ENCODE measurements around the gene OSBPL10.

DNA sequence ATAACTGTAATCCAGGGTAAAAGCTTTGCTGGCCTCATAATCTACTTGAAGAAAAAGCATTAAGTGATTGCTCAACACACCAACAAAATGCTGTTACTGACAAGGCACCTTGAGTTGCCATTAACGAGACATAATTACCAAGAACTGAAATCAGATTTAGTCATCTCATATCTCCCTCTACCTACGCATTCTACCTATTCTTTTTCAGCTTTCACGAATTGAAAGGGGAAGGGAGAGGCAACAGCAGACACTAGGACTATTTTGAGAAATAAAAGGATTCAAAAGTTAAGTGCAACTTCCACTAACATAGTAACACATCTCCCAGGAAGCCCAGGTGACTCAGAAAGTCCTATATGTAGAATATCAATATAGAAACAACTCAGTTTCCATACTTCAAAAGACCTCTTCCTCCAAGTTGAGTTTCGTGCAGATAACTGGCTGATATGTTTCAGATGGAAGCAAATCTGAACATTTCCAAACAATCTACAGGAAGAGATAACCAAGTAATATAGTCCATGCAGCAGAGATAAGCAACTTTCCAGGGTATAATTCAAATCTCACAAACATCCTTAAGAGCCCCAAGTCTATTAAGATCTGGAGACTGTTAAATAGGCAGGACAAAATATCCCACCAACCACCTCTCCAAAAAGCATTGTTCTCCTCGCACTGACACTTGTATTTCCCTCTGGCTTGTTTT lies 1.9 kb downstream of the OSBPL10 start:
- TF ChIP-seq POLR2A (IDR thresholded peaks at IDR 0.05; ENCODE audit: low read length) (no peak), CTCF (IDR thresholded peaks at IDR 0.05) (no peak), CEBPB (IDR thresholded peaks at IDR 0.05) (no peak), RNF2 (IDR thresholded peaks at IDR 0.05; ENCODE audit: borderline replicate concordance, low read depth) (no peak), BHLHE40 (IDR thresholded peaks at IDR 0.05; ENCODE audit: low read depth, low read length) (no peak), RAD21 (conservative IDR thresholded peaks at IDR 0.05 in 1 of 2, IDR thresholded peaks at IDR 0.05 in 1 of 2) (no peak), HDAC2 (IDR thresholded peaks at IDR 0.05) (no peak)

All from A549 (cell line).